GM15510 (cell line): ENCODE measurements around the gene RAB3IP.
A peak's percentile ranks its signal among the peaks of the same experiment; 100 is the strongest.

Source experiments
- POLR2A ChIP-seq: IDR thresholded peaks from 3 replicates; pipeline ENCODE4 v1.6.1; 2011; ENCODE audit warnings: borderline replicate concordance; ENCODE audit not compliant: insufficient read length; ENCODE audit errors: extremely low read depth

Gene RAB3IP, protein sequence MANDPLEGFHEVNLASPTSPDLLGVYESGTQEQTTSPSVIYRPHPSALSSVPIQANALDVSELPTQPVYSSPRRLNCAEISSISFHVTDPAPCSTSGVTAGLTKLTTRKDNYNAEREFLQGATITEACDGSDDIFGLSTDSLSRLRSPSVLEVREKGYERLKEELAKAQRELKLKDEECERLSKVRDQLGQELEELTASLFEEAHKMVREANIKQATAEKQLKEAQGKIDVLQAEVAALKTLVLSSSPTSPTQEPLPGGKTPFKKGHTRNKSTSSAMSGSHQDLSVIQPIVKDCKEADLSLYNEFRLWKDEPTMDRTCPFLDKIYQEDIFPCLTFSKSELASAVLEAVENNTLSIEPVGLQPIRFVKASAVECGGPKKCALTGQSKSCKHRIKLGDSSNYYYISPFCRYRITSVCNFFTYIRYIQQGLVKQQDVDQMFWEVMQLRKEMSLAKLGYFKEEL

GRCh38 chr12:69738351-69739286 lies at the start of gene RAB3IP:
TSS of gene RAB3IP (plus strand) at chr12:69738860. CDS start at chr12:69755409, 16,549 bp downstream.
- TF ChIP-seq POLR2A = peak; percentile 66

DNA sequence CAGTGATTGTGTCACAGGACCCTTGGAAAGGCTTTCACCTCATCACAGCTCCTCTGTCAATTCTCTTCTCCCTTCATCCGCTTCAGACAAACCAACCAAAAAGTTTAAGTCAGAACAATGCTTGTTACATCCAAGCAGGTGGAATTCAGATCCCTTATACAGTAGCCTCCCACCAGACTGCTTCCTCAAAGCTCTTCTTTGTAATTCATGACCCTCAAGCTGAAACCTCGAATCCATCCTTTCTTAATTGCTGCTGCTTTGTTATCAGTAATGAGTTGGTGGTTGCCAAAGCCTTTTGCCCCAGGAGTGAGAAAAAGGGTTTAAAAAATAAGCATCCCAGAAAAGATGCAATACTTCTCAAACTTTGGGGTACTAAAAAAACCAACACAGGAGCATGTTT lies 49.0 kb upstream of the RAB3IP start:
- TF ChIP-seq POLR2A = no peak

GRCh38 chr12:69694123-69694522 lies 44.5 kb upstream of the RAB3IP start:
- TF ChIP-seq POLR2A = no peak

DNA sequence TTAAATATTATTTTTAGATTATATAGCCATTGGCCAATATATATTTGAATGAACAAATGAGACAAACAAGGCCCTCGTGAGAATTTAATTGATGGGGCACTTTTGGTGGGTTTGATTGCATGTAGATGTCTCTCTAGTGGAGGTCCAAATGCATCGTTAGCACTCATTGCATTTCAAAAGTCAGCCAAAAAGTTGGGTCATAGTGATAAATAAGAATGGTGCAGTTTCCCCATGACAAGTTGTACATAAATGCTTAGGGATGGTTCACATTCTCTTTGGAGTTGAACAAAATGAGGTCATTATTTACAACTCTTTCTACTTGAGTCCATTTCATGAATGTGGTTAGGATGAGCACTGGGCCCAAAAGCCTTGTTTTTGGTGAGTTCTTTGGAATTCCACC lies 40.6 kb upstream of the RAB3IP start:
- no peak for TF ChIP-seq POLR2A

- TF ChIP-seq POLR2A = no peak
These were observed 39.7 kb upstream of the RAB3IP start, which contains the start of gene BEST3 for GRCh38 chr12:69698769-69699540. TSS of gene BEST3 (minus strand) at chr12:69699303. CDS start at chr12:69697798, 1,505 bp downstream.

DNA sequence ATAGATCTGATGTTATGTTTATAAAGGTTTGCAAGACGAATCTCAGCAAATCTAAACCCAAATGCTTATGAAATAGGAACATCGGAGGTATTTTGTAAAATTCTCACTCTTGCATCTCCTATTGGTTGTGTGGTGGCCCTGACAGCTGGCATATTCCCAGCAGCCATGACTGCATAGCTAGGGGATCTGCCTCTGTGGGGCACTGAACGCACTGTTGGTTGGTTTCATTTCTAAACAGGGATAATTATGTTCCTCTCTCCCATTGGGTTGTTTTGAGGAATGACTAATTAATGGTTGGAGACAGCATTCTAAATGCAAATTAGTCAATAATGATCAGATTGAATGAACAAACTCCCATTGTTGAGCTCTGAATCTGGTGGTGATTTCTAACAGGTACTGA lies 36.8 kb upstream of the RAB3IP start:
- TF ChIP-seq POLR2A = no peak

DNA sequence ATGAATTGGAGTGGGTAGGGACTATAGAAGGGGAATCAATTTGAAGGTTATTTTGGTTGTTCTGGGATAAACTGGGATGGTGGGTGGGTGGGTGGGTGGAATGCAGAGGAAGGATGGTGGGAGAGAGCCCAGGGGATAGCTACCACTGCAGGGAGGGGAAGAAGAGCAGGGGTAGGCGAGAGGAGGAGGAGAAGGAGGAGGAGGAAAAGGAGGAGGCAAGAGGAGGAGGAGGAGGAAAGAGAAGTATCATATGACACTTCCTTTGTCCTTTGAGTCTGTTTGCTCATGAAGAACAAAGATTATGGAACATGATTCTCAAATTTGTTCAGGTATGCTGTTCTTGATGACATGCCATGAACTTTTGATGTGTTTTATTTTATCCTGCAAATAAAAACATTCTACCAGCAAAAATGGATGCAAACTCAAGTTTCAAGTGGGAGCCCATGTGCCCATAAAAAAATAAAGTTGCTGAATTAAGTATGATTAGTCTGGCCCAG lies 35.5 kb upstream of the RAB3IP start:
- no peak for TF ChIP-seq POLR2A

DNA sequence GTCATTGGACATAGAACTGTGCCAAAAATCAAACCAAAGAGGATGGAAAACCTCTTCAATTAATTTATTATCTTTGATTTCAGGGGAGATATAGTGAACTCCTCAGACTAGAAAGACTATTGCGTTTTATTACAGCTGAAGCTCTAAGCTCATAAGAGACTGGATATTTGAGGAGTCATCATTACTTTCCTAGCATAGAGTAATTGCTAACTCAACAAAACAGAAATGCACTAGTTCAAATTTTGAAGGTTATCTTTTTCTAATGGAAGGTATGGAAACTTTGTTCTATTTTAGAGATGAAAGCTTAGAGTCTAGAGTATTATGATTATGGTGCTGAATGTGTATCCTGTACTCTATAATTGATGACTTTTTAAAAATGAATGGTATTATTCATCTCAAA lies 34.3 kb upstream of the RAB3IP start:
- TF ChIP-seq POLR2A = no peak

GRCh38 chr12:69708649-69709048 lies 30.0 kb upstream of the RAB3IP start:
- TF ChIP-seq POLR2A = no peak

GRCh38 chr12:69712826-69713225 lies 25.8 kb upstream of the RAB3IP start:
- no peak for TF ChIP-seq POLR2A

DNA sequence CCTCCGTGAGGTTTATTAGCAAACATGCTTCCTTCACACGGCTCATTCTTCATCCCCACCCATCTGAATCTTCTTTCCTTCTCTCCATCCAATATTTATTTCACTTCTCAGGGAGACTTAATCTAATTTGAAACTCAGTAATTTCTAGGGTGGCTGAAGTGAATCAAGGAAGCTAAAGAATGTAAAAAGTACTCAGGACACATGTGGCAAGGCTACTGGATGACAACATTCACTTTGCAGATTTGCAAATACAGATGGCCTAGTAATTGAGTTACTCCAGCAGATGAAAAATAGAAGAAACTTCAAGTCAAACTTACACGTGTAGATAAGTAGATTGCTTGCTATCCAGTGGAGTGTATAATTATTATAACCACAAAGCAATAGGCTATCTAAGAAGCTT lies 24.1 kb upstream of the RAB3IP start:
- no peak for TF ChIP-seq POLR2A

- TF ChIP-seq POLR2A = no peak
These were observed 19.0 kb upstream of the RAB3IP start for GRCh38 chr12:69719336-69720316.

GRCh38 chr12:69720750-69721149 lies 17.9 kb upstream of the RAB3IP start:
- TF ChIP-seq POLR2A = no peak
